Left colon (tissue), 2 donors: ENCODE results near the gene DIPK1B. TPM values are rescaled to one million over a fixed set of nuclear protein-coding genes. Genes with fewer than 3 reads are reported as not detected.
A peak's percentile ranks its signal among the peaks of the same experiment; 100 is the strongest.

ENCODE experiments used
- ATAC-seq: fragments of 200-7000 bp; cut with Tn5 transposase; one replicate; pipeline ENCODE4 v1.9.1; 2020; ENCODE audit warnings: mild to moderate bottlenecking, moderate library complexity
- DNase-seq, 2 donors: peaks; one replicate each; pipeline ENCODE4 v3.0.0-alpha.2; 2020
- intact Hi-C, 2 donors: fragments of 100-400 bp; cut with DNase I in 1 of 2; cut with micrococcal nuclease in 1 of 2; formaldehyde crosslinking; loops; one replicate each; pipeline versions ENCODE4 v1.11.2 to v1.14.0; 2022; cut with DNase I, micrococcal nuclease
- microRNA-seq, 2 donors: library from miRNA; unstranded; fragments of <30 nt; microRNA quantifications; one replicate each; pipeline versions ENCODE4 v1.1.0 to v1.2.0, GENCODE V29; 2020
- total RNA-seq, 2 donors: library from RNA; stranded (reverse); fragmentation: NEBNext Ultra II Directional; extraction: Animal tissue kit (Norgen Biotek cat#: 25700); gene quantifications; one replicate each; pipeline ENCODE4 v1.2.1, GENCODE V29; 2021
- donor health status: DM: no; HTN: no; CAD: no.
- donor health status: DM: yes; HTN: yes; CAD: no.

DIPK1B gene
- total RNA-seq, 2 donors from 2014 or later, result 1.3 to 2.1 TPM

- ATAC-seq (peak; percentile 20), DNase-seq (no peak)
- intact Hi-C loops, result no loop called here
Observed at GRCh38 chr9:136773386-136774044, 61.1 kb downstream of the DIPK1B start.

Small RNAs within 50 kb of the gene (microRNA-seq; reads per million reads assigned to microRNA genes)
- 42,297 to 60,528 reads per million in 2 donors for gene MIR126
- 0 reads per million in 2 donors for gene MIR6722

Other genes with a start within 250 kb of the DIPK1B start
- 10 to 100 TPM; 64.2 to 82.4 TPM for gene SEC16A, start 229.5 kb upstream of the DIPK1B start, total RNA-seq
- 10 to 100 TPM; 49.5 to 72.2 TPM for gene NOTCH1, start 166.5 kb upstream of the DIPK1B start, total RNA-seq
- 10 to 100 TPM; 14.3 to 17.2 TPM for gene EGFL7, start 49.7 kb upstream of the DIPK1B start, total RNA-seq
- gene AGPAT2, start 25.1 kb upstream of the DIPK1B start, total RNA-seq, result 100 to 1,000 TPM; 152 to 211 TPM
- gene LCN10, start 30.4 kb downstream of the DIPK1B start, total RNA-seq, result 1 to 10 TPM; 1.2 to 2.4 TPM
- 1 to 10 TPM; 1.0 to 3.6 TPM for gene LCN6, start 36.0 kb downstream of the DIPK1B start, total RNA-seq
- under 1 TPM in 1 of 2 donors, not detected in 1; 0.36 TPM for gene LCN8, start 45.7 kb downstream of the DIPK1B start, total RNA-seq
- gene LCN15, start 51.9 kb downstream of the DIPK1B start, total RNA-seq, result 10 to 100 TPM in 1 of 2 donors, 1 to 10 TPM in 1; 8.0 to 15.9 TPM
- 100 to 1,000 TPM; 239 to 377 TPM for gene TMEM141, start 78.8 kb downstream of the DIPK1B start, total RNA-seq
- gene CCDC183, start 83.8 kb downstream of the DIPK1B start, total RNA-seq, result 10 to 100 TPM; 20.6 to 35.1 TPM
- gene RABL6, start 95.4 kb downstream of the DIPK1B start, total RNA-seq, result 100 to 1,000 TPM; 120 to 132 TPM
- 10 to 100 TPM; 10.4 to 11.1 TPM for gene AJM1, start 129.9 kb downstream of the DIPK1B start, total RNA-seq
- gene PHPT1, start 136.8 kb downstream of the DIPK1B start, total RNA-seq, result 100 to 1,000 TPM; 109 to 154 TPM
- gene MAMDC4, start 139.8 kb downstream of the DIPK1B start, total RNA-seq, result 10 to 100 TPM; 19.1 to 20.1 TPM
- 100 to 1,000 TPM; 434 to 466 TPM for gene EDF1, start 153.7 kb downstream of the DIPK1B start, total RNA-seq
- gene TRAF2, start 173.9 kb downstream of the DIPK1B start, total RNA-seq, result 10 to 100 TPM; 23.7 to 25.3 TPM
- 100 to 1,000 TPM; 167 to 195 TPM for gene FBXW5, start 232.2 kb downstream of the DIPK1B start, total RNA-seq
- 1 to 10 TPM; 3.9 to 8.3 TPM for gene C8G, start 232.7 kb downstream of the DIPK1B start, total RNA-seq
- 10 to 100 TPM in 1 of 2 donors, 1 to 10 TPM in 1; 8.5 to 10.2 TPM for gene LCN12, start 239.7 kb downstream of the DIPK1B start, total RNA-seq